GM10248 (cell line): ENCODE measurements around the gene PIK3R3.
"Not testable (repeated sequence)": the region's sequence is repeated elsewhere in the genome, so short reads cannot be mapped to it uniquely, and the experiment has no call there.

Source experiments
- CTCF ChIA-PET: fragments of 300-600 bp; sonication (Branson Sonifier 250); formaldehyde crosslinking; extraction: SDS; loops from one replicate; lab custom pipeline; 2021; ENCODE audit warnings: antibody characterized with exemption; lab: Yijun Ruan, JAX
- POLR2A ChIA-PET: fragments of 350-650 bp; sonication (Branson Sonifier 250); formaldehyde crosslinking; extraction: SDS; loops from one replicate; lab custom pipeline; 2020; ENCODE audit warnings: antibody characterized with exemption; lab: Yijun Ruan, JAX
- DNase-seq: peaks from one replicate; pipeline ENCODE4 v3.0.0; 2012; ENCODE audit errors: extremely low spot score
- CTCF ChIP-seq: IDR thresholded peaks from 2 replicates; pipeline ENCODE4 v1.5.1; 2012; ENCODE audit warnings: mild to moderate bottlenecking, low read depth; ENCODE audit errors: extremely low read depth, missing control alignments, control extremely low read depth

PIK3R3 gene

GRCh38 chr1:46057781-46058180, 74.6 kb downstream of the PIK3R3 start:
- no peak for TF ChIP-seq CTCF
- ChIA-PET POLR2A (no interaction called here), CTCF (interaction anchor here (1.1 to 1.7 kb wide), 2 partner anchors 17 to 109 kb away, joined by 3 read pairs; no protein-coding TSS in a partner anchor)
- DNase-seq: no peak

GRCh38 chr1:46057215-46057614, 75.2 kb downstream of the PIK3R3 start:
- CTCF ChIA-PET: interaction anchor here (1.7 kb wide), 1 partner anchor 17 kb away, joined by 3 read pairs; no protein-coding TSS in a partner anchor
- POLR2A ChIA-PET, DNase-seq: not testable (repeated sequence)

DNA sequence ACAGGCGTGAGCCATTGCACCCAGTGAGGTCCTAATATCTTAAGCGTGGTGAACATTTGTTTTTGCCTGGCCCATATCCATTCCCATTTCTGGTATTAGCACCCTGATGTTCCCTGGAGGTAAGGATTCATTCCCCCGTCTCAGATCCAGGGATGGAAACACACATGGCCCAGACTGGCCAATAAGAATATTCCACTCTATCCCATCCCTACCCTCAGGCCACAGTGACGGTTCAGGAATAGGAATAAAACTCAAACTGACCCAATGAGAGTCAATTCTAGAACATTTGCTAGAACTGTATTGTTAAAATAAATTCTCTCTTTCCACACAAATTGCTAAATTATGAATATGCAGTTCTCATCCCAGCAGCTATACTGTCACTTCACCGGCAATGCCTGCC, 76.1 kb downstream of the PIK3R3 start:
- ChIA-PET POLR2A (no interaction called here), CTCF (interaction anchor here (0.8 kb wide), 1 partner anchor 23 kb away, joined by 3 read pairs; no protein-coding TSS in a partner anchor)
- DNase-seq: no peak
- TF ChIP-seq CTCF: no peak

DNA sequence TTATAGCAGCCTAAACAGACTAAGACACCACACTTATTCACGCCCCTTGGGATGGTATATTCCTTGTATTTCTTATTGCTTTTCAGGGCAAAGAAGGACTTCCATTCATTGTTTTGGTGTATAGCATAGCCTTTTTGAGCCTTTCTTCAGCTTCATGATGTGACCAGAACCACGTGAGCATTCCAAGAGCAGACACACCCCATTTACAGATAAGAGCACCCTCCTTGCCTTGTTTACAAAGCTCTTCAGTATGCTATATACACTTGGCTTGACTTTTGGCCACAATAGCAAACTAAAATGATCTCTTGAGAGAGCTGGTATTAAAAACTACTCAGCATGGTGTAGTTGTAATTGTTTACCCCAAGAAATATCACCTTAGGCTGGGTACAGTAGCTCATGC, 78.7 kb downstream of the PIK3R3 start:
- CTCF ChIA-PET: interaction anchor here (1.1 to 1.8 kb wide), 2 partner anchors 18 to 170 kb away, joined by 5 to 6 read pairs; no protein-coding TSS in a partner anchor
- TF ChIP-seq CTCF: no peak
- DNase-seq: no peak
- POLR2A ChIA-PET: no interaction called here

GRCh38 chr1:46044116-46044515, 88.3 kb downstream of the PIK3R3 start:
- ChIA-PET POLR2A (no interaction called here), CTCF (interaction anchor here (0.8 to 13.7 kb wide), 5 partner anchors 28 to 180 kb away, joined by 3 to 256 read pairs (median 3); partner anchors contain the start of genes P3R3URF and TSPAN1)
- no peak for TF ChIP-seq CTCF
- no peak for DNase-seq

DNA sequence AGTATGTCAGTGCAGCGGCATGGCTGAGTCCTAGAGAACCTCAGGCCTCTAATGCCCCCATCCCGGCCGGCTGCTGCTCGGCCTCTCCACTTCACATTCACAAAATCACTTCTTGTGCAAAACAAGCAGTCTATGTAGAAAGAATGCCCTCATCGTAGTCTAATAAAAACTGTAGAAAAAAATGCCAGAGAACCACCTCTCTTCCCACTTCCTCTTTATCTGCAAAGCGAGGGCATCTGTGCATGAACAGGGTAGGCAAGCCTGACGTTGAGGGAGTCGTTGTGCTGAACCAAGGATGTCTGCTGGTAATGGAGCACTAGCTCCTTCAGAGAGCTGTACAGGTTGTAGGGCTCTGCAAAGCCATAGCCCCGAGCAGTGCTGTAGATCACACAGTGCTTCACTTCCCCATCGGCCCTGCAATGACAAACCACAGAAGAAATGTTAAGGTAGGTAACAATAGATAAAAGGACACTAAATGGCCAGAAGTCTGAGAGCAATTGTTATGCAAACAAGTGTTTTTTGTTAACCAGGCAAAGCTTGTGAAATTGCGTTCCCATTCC, 88.9 kb downstream of the PIK3R3 start:
- TF ChIP-seq CTCF: no peak
- ChIA-PET POLR2A (no interaction called here), CTCF (interaction anchor here (0.8 to 13.7 kb wide), 5 partner anchors 29 to 180 kb away, joined by 3 to 256 read pairs (median 3); partner anchors contain the start of genes P3R3URF and TSPAN1)
- DNase-seq: peak; percentile 63

DNA sequence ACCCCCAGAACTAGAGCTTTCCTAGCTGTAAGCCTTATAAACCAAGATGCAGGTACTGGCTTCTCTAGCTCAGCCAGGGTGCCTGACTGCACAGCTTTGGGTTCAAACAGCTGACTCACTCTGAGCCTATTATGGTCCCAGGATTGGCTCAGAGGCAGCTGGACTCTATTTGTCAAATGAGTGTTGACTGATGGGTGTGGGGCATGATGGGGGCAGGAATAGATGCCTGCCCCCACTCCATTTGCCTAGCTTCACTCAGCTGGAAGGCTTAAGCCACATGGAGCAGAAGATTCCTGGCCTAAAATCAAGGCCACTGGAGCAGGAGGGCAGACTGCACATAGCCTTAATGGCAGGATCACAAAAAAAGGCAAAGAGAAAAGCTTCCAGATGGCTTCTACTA, 90.5 kb downstream of the PIK3R3 start:
- CTCF ChIA-PET: interaction anchor here (1.1 to 13.7 kb wide), 5 partner anchors 43 to 182 kb away, joined by 3 to 256 read pairs (median 4); partner anchors contain the start of genes P3R3URF and TSPAN1
- no peak for TF ChIP-seq CTCF
- POLR2A ChIA-PET: no interaction called here
- DNase-seq: no peak
